ENCODE results near the gene DHX36.

Gene DHX36

GRCh38 chr3:154290187-154290586 lies 34.1 kb downstream of the DHX36 start:
- no peak overlapping the region for H3K4ac ChIP-seq (ENCODE audit: low read depth, low read length)
- no peaks in the 10 kb centered on the region for H3K4me1 ChIP-seq (ENCODE audit: control insufficient read depth in 1 of 2, insufficient read depth in 2 of 2, low read length in 2 of 2)
- no peaks in the 10 kb centered on the region for H3K79me2 ChIP-seq (ENCODE audit: control insufficient read depth, insufficient read depth, low read length, poor library complexity)
- no peak overlapping the region for H3K27ac ChIP-seq (ENCODE audit: low read depth, low read length)
- H4K12ac ChIP-seq (ENCODE audit: low read depth, low read length) = no peak overlapping the region
- no peak overlapping the region for H3K18ac ChIP-seq (ENCODE audit: low read length)
- no peaks in the 10 kb centered on the region for H3K79me1 ChIP-seq (ENCODE audit: low read length)
- no peak overlapping the region for H3K4me3 ChIP-seq (ENCODE audit: low read depth, low read length)
- H2BK120ac ChIP-seq (ENCODE audit: insufficient read depth, low read length, poor library complexity) = no peak overlapping the region
- H2AFZ ChIP-seq (ENCODE audit: insufficient read depth, low read length, poor library complexity) = no peak overlapping the region
- H3K27me3 ChIP-seq (ENCODE audit: insufficient read depth, low read length) = no peaks in the 10 kb centered on the region
- WGBS (ENCODE audit: extremely low coverage, insufficient coverage, insufficient read length) = no CpG with 5 or more reads among the region's 5 CpGs
- no peak overlapping the region for H2BK5ac ChIP-seq (ENCODE audit: low read depth, low read length, poor library complexity)
- H3K14ac ChIP-seq (ENCODE audit: low read length) = no peak overlapping the region
- peaks cover 13 to 16% of the 10 kb centered on the region in 2 experiments for H3K36me3 ChIP-seq (ENCODE audit: control insufficient read depth in 1 of 2, insufficient read depth in 2 of 2, low read length in 2 of 2)
- H3K9me3 ChIP-seq (ENCODE audit: insufficient read depth, low read depth, low read length) = no peaks in the 10 kb centered on the region
- H4K91ac ChIP-seq (ENCODE audit: low read depth, low read length) = no peak overlapping the region
- no peak overlapping the region for H3K9ac ChIP-seq (ENCODE audit: low read length)
- H2AK5ac ChIP-seq (ENCODE audit: low read length) = no peak overlapping the region
- H3K23ac ChIP-seq (ENCODE audit: low read length) = no peak overlapping the region
- H3K4me2 ChIP-seq (ENCODE audit: low read length) = no peak overlapping the region
- no peak for DNase-seq
- H4K8ac ChIP-seq (ENCODE audit: low read depth, low read length) = no peak overlapping the region
- no peak overlapping the region for H2BK12ac ChIP-seq (ENCODE audit: low read length)

- no peak overlapping the region for H3K4me3 ChIP-seq (ENCODE audit: low read depth, low read length)
- no peaks in the 10 kb centered on the region for H3K4me1 ChIP-seq (ENCODE audit: control insufficient read depth in 1 of 2, insufficient read depth in 2 of 2, low read length in 2 of 2)
- no peak overlapping the region for H3K4me2 ChIP-seq (ENCODE audit: low read length)
- H2BK12ac ChIP-seq (ENCODE audit: low read length) = no peak overlapping the region
- H2AK5ac ChIP-seq (ENCODE audit: low read length) = no peak overlapping the region
- H4K91ac ChIP-seq (ENCODE audit: low read depth, low read length) = no peak overlapping the region
- no peak for DNase-seq
- H3K79me1 ChIP-seq (ENCODE audit: low read length) = no peaks in the 10 kb centered on the region
- H3K27ac ChIP-seq (ENCODE audit: low read depth, low read length) = no peak overlapping the region
- H3K9ac ChIP-seq (ENCODE audit: low read length) = no peak overlapping the region
- H3K9me3 ChIP-seq (ENCODE audit: insufficient read depth, low read depth, low read length) = no peaks in the 10 kb centered on the region
- H4K8ac ChIP-seq (ENCODE audit: low read depth, low read length) = no peak overlapping the region
- no peak overlapping the region for H4K12ac ChIP-seq (ENCODE audit: low read depth, low read length)
- H3K18ac ChIP-seq (ENCODE audit: low read length) = no peak overlapping the region
- H3K36me3 ChIP-seq (ENCODE audit: control insufficient read depth in 1 of 2, insufficient read depth in 2 of 2, low read length in 2 of 2) = peaks cover 9 to 14% of the 10 kb centered on the region in 2 experiments
- H3K4ac ChIP-seq (ENCODE audit: low read depth, low read length) = no peak overlapping the region
- no CpG with 5 or more reads among the region's 2 CpGs for WGBS (ENCODE audit: extremely low coverage, insufficient coverage, insufficient read length)
- H3K23ac ChIP-seq (ENCODE audit: low read length) = no peak overlapping the region
- no peak overlapping the region for H3K14ac ChIP-seq (ENCODE audit: low read length)
- H3K27me3 ChIP-seq (ENCODE audit: insufficient read depth, low read length) = no peaks in the 10 kb centered on the region
- H3K79me2 ChIP-seq (ENCODE audit: control insufficient read depth, insufficient read depth, low read length, poor library complexity) = no peaks in the 10 kb centered on the region
- no peak overlapping the region for H2AFZ ChIP-seq (ENCODE audit: insufficient read depth, low read length, poor library complexity)
- no peak overlapping the region for H2BK120ac ChIP-seq (ENCODE audit: insufficient read depth, low read length, poor library complexity)
- no peak overlapping the region for H2BK5ac ChIP-seq (ENCODE audit: low read depth, low read length, poor library complexity)
Measured at GRCh38 chr3:154285221-154285620, 39.1 kb downstream of the DHX36 start.

GRCh38 chr3:154280161-154280560 lies 44.1 kb downstream of the DHX36 start:
- no peaks in the 10 kb centered on the region for H3K79me1 ChIP-seq (ENCODE audit: low read length)
- H3K14ac ChIP-seq (ENCODE audit: low read length) = no peak overlapping the region
- no peaks in the 10 kb centered on the region for H3K27me3 ChIP-seq (ENCODE audit: insufficient read depth, low read length)

GRCh38 chr3:154275965-154276364 lies 48.3 kb downstream of the DHX36 start:
- no peak overlapping the region for H2AFZ ChIP-seq (ENCODE audit: insufficient read depth, low read length, poor library complexity)
- no peak overlapping the region for H4K91ac ChIP-seq (ENCODE audit: low read depth, low read length)
- no peak overlapping the region for H3K27ac ChIP-seq (ENCODE audit: low read depth, low read length)
- no CpG with 5 or more reads among the region's 2 CpGs for WGBS (ENCODE audit: extremely low coverage, insufficient coverage, insufficient read length)
- no peaks in the 10 kb centered on the region for H3K79me1 ChIP-seq (ENCODE audit: low read length)
- H3K36me3 ChIP-seq (ENCODE audit: control insufficient read depth in 1 of 2, insufficient read depth in 2 of 2, low read length in 2 of 2) = peaks cover 13 to 17% of the 10 kb centered on the region in 2 experiments
- no peak overlapping the region for H2BK5ac ChIP-seq (ENCODE audit: low read depth, low read length, poor library complexity)
- no peak overlapping the region for H2BK120ac ChIP-seq (ENCODE audit: insufficient read depth, low read length, poor library complexity)
- no peaks in the 10 kb centered on the region for H3K9me3 ChIP-seq (ENCODE audit: insufficient read depth, low read depth, low read length)
- no peaks in the 10 kb centered on the region for H3K79me2 ChIP-seq (ENCODE audit: control insufficient read depth, insufficient read depth, low read length, poor library complexity)
- H3K4me1 ChIP-seq (ENCODE audit: control insufficient read depth in 1 of 2, insufficient read depth in 2 of 2, low read length in 2 of 2) = no peaks in the 10 kb centered on the region
- no peak overlapping the region for H3K18ac ChIP-seq (ENCODE audit: low read length)
- no peak overlapping the region for H3K9ac ChIP-seq (ENCODE audit: low read length)
- no peak overlapping the region for H2AK5ac ChIP-seq (ENCODE audit: low read length)
- no peak for DNase-seq
- H3K27me3 ChIP-seq (ENCODE audit: insufficient read depth, low read length) = no peaks in the 10 kb centered on the region
- H4K12ac ChIP-seq (ENCODE audit: low read depth, low read length) = no peak overlapping the region
- H3K14ac ChIP-seq (ENCODE audit: low read length) = no peak overlapping the region
- H3K4ac ChIP-seq (ENCODE audit: low read depth, low read length) = no peak overlapping the region
- no peak overlapping the region for H2BK12ac ChIP-seq (ENCODE audit: low read length)
- no peak overlapping the region for H4K8ac ChIP-seq (ENCODE audit: low read depth, low read length)
- H3K23ac ChIP-seq (ENCODE audit: low read length) = no peak overlapping the region
- H3K4me3 ChIP-seq (ENCODE audit: low read depth, low read length) = no peak overlapping the region
- no peak overlapping the region for H3K4me2 ChIP-seq (ENCODE audit: low read length)

More at GRCh38 chr3:154280161-154280560, 44.1 kb downstream of the DHX36 start:
- Histone ChIP-seq H3K4ac (ENCODE audit: low read depth, low read length) (no peak overlapping the region), H2BK12ac (ENCODE audit: low read length) (no peak overlapping the region), H3K4me1 (ENCODE audit: control insufficient read depth in 1 of 2, insufficient read depth in 2 of 2, low read length in 2 of 2) (no peaks in the 10 kb centered on the region), H3K9ac (ENCODE audit: low read length) (no peak overlapping the region), H3K18ac (ENCODE audit: low read length) (no peak overlapping the region), H3K23ac (ENCODE audit: low read length) (no peak overlapping the region), H2AFZ (ENCODE audit: insufficient read depth, low read length, poor library complexity) (no peak overlapping the region), H2BK5ac (ENCODE audit: low read depth, low read length, poor library complexity) (no peak overlapping the region), H3K9me3 (ENCODE audit: insufficient read depth, low read depth, low read length) (no peaks in the 10 kb centered on the region), H4K12ac (ENCODE audit: low read depth, low read length) (no peak overlapping the region), H3K79me2 (ENCODE audit: control insufficient read depth, insufficient read depth, low read length, poor library complexity) (no peaks in the 10 kb centered on the region), H3K27ac (ENCODE audit: low read depth, low read length) (no peak overlapping the region), H4K91ac (ENCODE audit: low read depth, low read length) (no peak overlapping the region), H2BK120ac (ENCODE audit: insufficient read depth, low read length, poor library complexity) (no peak overlapping the region), H3K4me3 (ENCODE audit: low read depth, low read length) (no peak overlapping the region), H4K8ac (ENCODE audit: low read depth, low read length) (no peak overlapping the region), H3K4me2 (ENCODE audit: low read length) (no peak overlapping the region), H3K36me3 (ENCODE audit: control insufficient read depth in 1 of 2, insufficient read depth in 2 of 2, low read length in 2 of 2) (peaks cover 10 to 17% of the 10 kb centered on the region in 2 experiments), H2AK5ac (ENCODE audit: low read length) (no peak overlapping the region)
- DNase-seq = no peak
- no CpG with 5 or more reads among the region's 1 CpG for WGBS (ENCODE audit: extremely low coverage, insufficient coverage, insufficient read length)

All from trophoblast cell (in vitro differentiated cells and primary cell).